ENCODE data around the gene GOLGA6L10. TPM values are rescaled to one million over a fixed set of nuclear protein-coding genes. Genes with fewer than 3 reads are reported as not detected.
"Not testable (repeated sequence)": the region's sequence is repeated elsewhere in the genome, so short reads cannot be mapped to it uniquely, and the experiment has no call there.

GOLGA6L10 gene
- total RNA-seq, 4 donors from 2014 or later = 0.41 to 1.5 (median 0.46) TPM

DNA sequence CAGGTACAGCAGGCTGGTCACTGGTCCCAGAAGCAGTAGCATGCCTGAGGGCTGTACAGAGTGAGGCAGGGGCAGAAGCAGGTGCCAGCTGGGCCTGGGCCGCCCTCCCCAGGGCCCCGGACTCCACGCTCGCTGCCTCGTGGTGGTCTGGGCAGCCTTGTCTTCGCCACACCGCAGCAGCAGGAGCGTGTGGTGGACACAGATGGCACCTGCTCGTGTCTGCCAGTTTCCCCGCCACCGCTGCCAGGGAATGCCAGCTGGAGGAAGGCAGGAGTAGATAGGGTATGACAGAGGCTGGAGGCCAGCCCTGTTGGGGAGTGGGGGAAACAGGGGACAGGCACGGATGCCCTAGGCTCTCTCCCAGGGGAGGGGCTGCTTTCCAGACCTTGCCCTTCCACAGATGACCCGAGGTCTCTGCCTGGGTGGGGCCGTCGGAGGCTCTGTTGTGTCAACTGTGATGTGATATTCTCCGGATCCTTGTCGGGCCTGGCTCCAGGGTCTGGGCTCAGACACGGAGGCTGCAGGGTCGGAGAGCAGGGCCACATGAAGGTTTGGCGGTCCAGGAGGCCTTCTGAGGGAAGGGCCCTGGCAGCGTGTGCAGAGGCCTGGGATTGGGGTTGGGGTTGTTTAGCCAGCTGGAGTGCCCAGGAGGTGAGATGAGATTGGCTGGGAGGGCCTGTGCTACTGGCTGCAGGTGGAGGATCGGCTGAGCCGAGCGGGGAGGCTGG lies 33.6 kb downstream of the GOLGA6L10 start:
- Histone ChIP-seq H3K4me1 (no peaks in the 10 kb centered on the region), H3K4me3 (no peak overlapping the region), H3K36me3 (no peaks in the 10 kb centered on the region), H3K9me3 (no peaks in the 10 kb centered on the region), H3K27me3 (no peaks in the 10 kb centered on the region), H3K27ac (no peak overlapping the region)
- intact Hi-C loops (cut with DNase I; ENCODE audit: low total_unique reads) (no loop called here), in situ Hi-C loops (cut with MboI; ENCODE audit: low sequenced_read_pairs in 4 of 4) (no loop called here)
- TF ChIP-seq POLR2A (IDR thresholded peaks at IDR 0.05) (no peak), CTCF (IDR thresholded peaks at IDR 0.05 in 4 of 5, conservative IDR thresholded peaks at IDR 0.05 in 1 of 5) (no peak)
- DNase-seq = no peak
- ATAC-seq = no peak

DNA sequence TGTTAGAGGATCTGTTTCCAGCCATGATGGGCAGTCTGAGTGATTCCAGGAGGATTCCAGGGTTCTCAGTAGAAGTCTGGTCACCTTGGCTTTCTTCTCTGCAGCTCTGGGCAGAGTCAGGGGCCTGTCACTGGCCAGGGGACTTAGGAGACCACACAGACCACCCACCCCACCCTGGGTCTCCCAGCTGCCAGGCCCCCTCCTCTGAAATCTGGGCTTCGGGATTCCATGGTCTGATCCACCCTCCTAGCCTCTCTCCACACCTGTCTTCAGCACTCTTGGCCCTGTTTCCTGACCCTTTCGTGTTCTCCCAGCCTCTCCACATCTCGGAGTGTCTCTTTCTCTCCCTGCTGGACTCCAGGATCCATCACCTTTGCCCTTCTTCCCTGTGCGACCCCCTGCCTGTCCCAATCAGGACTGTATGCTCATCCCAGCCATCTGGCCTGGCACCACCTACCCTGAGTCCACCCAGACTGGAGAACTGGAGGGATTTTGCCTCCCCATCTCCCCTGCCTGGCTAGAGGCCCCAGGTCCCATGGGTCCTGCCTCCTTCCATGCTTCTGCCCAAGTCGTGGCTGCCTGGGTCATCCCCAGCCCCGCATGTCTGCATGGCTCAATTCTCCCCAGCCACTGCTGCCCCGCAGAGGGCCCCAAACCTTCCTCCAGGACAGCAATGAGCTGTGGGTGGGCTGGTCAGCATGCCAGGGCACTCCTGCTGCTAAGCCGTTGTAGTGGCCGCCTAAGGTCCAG lies 34.3 kb downstream of the GOLGA6L10 start:
- no peak for TF ChIP-seq CTCF (IDR thresholded peaks at IDR 0.05 in 4 of 5, conservative IDR thresholded peaks at IDR 0.05 in 1 of 5)
- TF ChIP-seq POLR2A (IDR thresholded peaks at IDR 0.05) = no peak
- H3K4me1 ChIP-seq = no peaks in the 10 kb centered on the region
- H3K9me3 ChIP-seq = no peaks in the 10 kb centered on the region
- in situ Hi-C loops (cut with MboI; ENCODE audit: low sequenced_read_pairs in 4 of 4) = no loop called here
- no peaks in the 10 kb centered on the region for H3K27me3 ChIP-seq
- no peak overlapping the region for H3K27ac ChIP-seq
- no peaks in the 10 kb centered on the region for H3K36me3 ChIP-seq
- DNase-seq (no peak), ATAC-seq (no peak)
- intact Hi-C loops (cut with DNase I; ENCODE audit: low total_unique reads) = no loop called here
- no peak overlapping the region for H3K4me3 ChIP-seq

GRCh38 chr15:82313951-82314768 lies 35.1 kb downstream of the GOLGA6L10 start:
- H3K27me3 ChIP-seq; in situ Hi-C loops (cut with MboI; ENCODE audit: low sequenced_read_pairs in 4 of 4); DNase-seq; H3K27ac ChIP-seq; ATAC-seq; intact Hi-C loops (cut with DNase I; ENCODE audit: low total_unique reads); H3K9me3 ChIP-seq; H3K36me3 ChIP-seq; H3K4me1 ChIP-seq; H3K4me3 ChIP-seq: not testable (repeated sequence)

- H3K9me3 ChIP-seq = no peaks in the 10 kb centered on the region
- H3K36me3 ChIP-seq = no peaks in the 10 kb centered on the region
- no peak overlapping the region for H3K4me3 ChIP-seq
- in situ Hi-C loops (cut with MboI; ENCODE audit: low sequenced_read_pairs in 4 of 4) = no loop called here
- ATAC-seq = no peak
- TF ChIP-seq CTCF (IDR thresholded peaks at IDR 0.05 in 4 of 5, conservative IDR thresholded peaks at IDR 0.05 in 1 of 5) (no peak), POLR2A (IDR thresholded peaks at IDR 0.05) (no peak)
- no peaks in the 10 kb centered on the region for H3K4me1 ChIP-seq
- intact Hi-C loops (cut with DNase I; ENCODE audit: low total_unique reads) = no loop called here
- no peaks in the 10 kb centered on the region for H3K27me3 ChIP-seq
- H3K27ac ChIP-seq = no peak overlapping the region
- no peak for DNase-seq
These were observed 35.8 kb downstream of the GOLGA6L10 start for GRCh38 chr15:82313446-82313845.
